Urinary bladder (tissue), 4 donors: Measurements from ENCODE around the gene TFRC. TPM values are rescaled to one million over a fixed set of nuclear protein-coding genes. Genes with fewer than 3 reads are reported as not detected.
"Not testable (repeated sequence)": the region's sequence is repeated elsewhere in the genome, so short reads cannot be mapped to it uniquely, and the experiment has no call there.

ENCODE experiments used
- DNase-seq: peaks from one replicate; pipeline ENCODE4 v3.0.0-alpha.2; 2015; ENCODE audit errors: extremely low spot score
- H3K27ac ChIP-seq: one replicate; pipeline ENCODE4 v1.5.1; 2013; ENCODE audit warnings: low read depth, mild to moderate bottlenecking, moderate library complexity
- H3K36me3 ChIP-seq: one replicate; pipeline ENCODE4 v1.6.1; 2013; ENCODE audit warnings: mild to moderate bottlenecking, moderate library complexity; ENCODE audit not compliant: insufficient read depth
- H3K4me1 ChIP-seq: one replicate; pipeline ENCODE4 v1.6.1; 2013; ENCODE audit warnings: mild to moderate bottlenecking, moderate library complexity; ENCODE audit not compliant: insufficient read depth
- H3K4me3 ChIP-seq: one replicate; pipeline ENCODE4 v1.5.1; 2013; ENCODE audit warnings: low read depth, low read length
- WGBS: extraction: QIAGEN DNeasy Blood & Tissue Kit; methylation state at CpG from one replicate; pipeline ENCODE4 v1.1.7; 2013; 5-methylcytosine and 5-hydroxymethylcytosine counted together
- polyA plus RNA-seq: library from polyadenylated mRNA; stranded (reverse); fragments of 200-250 nt; gene quantifications from one replicate; pipeline ENCODE4 v1.2.3, GENCODE V29; 2013
- total RNA-seq: library from RNA; depleted of rRNA; stranded (reverse); fragments of >200 nt; gene quantifications from one replicate; pipeline ENCODE4 v1.2.3, GENCODE V29; 2014
- donor health status: healthy with polysubstance abuse.
- donor health status: healthy.

Gene TFRC
- total and polyA plus RNA-seq, 2 donors: 23.4 to 110 TPM

GRCh38 chr3:196072313-196072712 is 9.6 kb downstream of the TFRC start:
- H3K27ac ChIP-seq: no peak overlapping the region
- H3K36me3 ChIP-seq: peaks cover 5% of the 10 kb centered on the region
- no peaks in the 10 kb centered on the region for H3K4me1 ChIP-seq
- H3K4me3 ChIP-seq: no peak overlapping the region
- WGBS: 95% methylated on average over 1 of the region's 1 CpG
- no peak for DNase-seq

GRCh38 chr3:196068812-196069211 is 13.1 kb downstream of the TFRC start:
- H3K36me3 ChIP-seq, DNase-seq, H3K27ac ChIP-seq, H3K4me3 ChIP-seq, H3K4me1 ChIP-seq: not testable (repeated sequence)
- 94% methylated on average over 4 of the region's 4 CpGs for WGBS

DNA sequence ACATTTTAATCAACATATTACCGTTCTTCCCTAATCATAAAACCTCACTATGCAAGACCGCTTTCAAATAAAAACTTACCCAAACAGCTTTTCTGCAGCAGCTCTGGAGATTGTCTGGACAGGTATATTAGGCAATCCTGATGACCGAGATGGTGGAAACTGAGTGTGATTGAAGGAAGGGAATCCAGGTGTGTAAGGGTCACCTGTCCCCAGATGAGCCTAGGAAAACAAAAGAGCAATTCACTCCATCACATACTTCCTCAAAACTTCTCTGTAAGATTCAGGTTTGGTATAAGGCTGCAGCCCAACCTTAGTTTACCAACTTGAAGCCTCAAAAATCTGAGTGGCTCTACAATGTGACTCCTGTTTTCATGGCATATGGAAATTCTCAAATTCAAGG is 14.5 kb downstream of the TFRC start:
- peaks cover 11% of the 10 kb centered on the region for H3K36me3 ChIP-seq
- no peak overlapping the region for H3K27ac ChIP-seq
- no peaks in the 10 kb centered on the region for H3K4me1 ChIP-seq
- no peak for DNase-seq
- WGBS: 91% methylated on average over 3 of the region's 3 CpGs
- H3K4me3 ChIP-seq: no peak overlapping the region

GRCh38 chr3:196063971-196064370 is 17.9 kb downstream of the TFRC start:
- no peak for DNase-seq
- no peaks in the 10 kb centered on the region for H3K4me1 ChIP-seq
- H3K4me3 ChIP-seq: no peak overlapping the region
- peaks cover 15% of the 10 kb centered on the region for H3K36me3 ChIP-seq
- H3K27ac ChIP-seq: no peak overlapping the region
- WGBS: 97% methylated on average over 1 of the region's 1 CpG

DNA sequence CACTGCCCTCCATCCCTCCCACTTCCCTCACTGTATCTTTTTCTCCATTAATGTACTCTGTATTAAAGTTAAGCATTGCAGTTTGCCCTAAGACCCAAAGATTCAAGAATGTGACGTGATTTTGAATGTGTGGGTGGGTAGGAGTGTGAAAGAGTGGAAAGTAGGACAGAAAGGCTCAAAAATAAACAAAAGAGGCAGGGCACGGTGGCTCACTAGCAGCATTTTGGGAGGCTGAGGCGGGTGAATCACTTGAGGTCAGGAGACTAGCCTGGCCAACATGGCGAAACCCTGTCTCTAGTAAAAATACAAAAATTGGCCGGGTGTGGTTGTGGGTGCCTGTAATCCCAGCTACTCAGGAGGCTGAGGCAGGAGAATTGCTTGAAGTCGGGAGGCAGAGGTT is 18.4 kb downstream of the TFRC start:
- DNase-seq: no peak
- no peak overlapping the region for H3K4me3 ChIP-seq
- no peaks in the 10 kb centered on the region for H3K4me1 ChIP-seq
- peaks cover 15% of the 10 kb centered on the region for H3K36me3 ChIP-seq
- WGBS: 88% methylated on average over 6 of the region's 6 CpGs
- H3K27ac ChIP-seq: no peak overlapping the region

DNA sequence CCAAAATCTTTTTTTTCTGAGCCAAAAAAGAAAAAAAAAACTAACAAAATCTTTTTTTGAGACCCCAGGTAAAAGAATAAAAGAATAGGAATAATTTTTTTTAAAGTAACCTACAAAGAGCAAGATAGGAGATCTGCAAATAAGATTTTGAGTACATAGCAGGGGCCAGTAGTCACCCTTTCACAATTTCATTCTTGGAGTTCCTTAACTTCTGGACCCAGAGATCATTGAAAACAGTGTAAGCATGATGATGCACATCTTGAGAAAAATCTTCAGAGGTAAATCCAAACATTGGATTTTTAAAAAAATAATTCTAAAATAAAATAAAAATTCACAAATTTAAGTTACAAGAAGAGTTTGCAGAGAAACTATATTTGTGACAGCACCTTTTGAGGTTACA is 18.8 kb downstream of the TFRC start:
- no peaks in the 10 kb centered on the region for H3K4me1 ChIP-seq
- no peak overlapping the region for H3K27ac ChIP-seq
- no peak overlapping the region for H3K4me3 ChIP-seq
- no peak for DNase-seq
- H3K36me3 ChIP-seq: peaks cover 17% of the 10 kb centered on the region

DNA sequence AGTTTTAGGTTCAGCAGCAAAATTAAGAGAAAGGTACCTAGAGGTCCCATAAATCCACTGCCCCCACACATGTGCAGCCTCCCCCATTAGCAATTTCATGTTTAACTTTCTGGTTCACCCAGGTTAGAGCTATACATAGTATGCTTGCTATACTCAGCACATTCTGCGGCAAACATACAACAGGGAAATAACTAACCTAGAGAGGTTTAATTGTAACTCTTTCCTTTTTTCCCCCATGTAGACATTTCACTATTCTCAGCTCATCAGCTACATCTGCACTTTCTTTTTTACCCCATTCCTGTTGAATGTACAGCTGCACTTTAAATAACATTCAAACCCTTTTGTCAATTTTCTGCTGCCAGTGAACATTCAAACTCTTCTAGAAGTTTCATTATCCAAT is 21.1 kb downstream of the TFRC start:
- H3K36me3 ChIP-seq: peaks cover 19% of the 10 kb centered on the region
- no peak for DNase-seq
- WGBS: 100% methylated on average over 1 of the region's 1 CpG
- no peaks in the 10 kb centered on the region for H3K4me1 ChIP-seq
- H3K27ac ChIP-seq: no peak overlapping the region
- no peak overlapping the region for H3K4me3 ChIP-seq

DNA sequence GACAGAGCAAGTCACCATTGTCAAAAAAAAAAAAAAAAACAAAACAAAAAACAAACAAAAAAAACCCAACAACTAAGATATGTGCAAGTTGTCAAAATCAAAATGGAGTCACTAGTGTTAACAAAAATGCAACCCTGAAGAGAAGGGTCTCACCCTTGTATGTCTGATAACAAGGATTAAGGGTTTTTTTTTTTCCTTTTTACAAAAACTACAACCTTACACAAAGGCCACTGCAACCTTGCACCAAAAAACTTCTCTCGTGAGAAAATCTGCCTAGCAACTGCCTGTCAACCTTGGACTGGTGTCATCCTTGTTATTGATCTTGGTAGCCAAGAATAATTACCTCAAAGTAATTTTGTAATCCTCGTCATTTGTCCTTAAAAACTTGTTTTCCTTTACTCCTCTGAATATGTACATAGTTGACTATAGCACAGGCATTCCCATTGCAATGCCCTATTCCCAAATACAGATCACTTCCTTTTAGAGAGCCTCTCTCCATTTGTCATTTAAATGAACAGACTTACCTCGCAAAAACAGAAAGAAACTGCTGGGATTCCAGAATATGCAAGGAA is 24.0 kb downstream of the TFRC start:
- H3K27ac ChIP-seq: no peak overlapping the region
- 65% methylated on average over 3 of the region's 3 CpGs for WGBS
- H3K4me1 ChIP-seq: no peaks in the 10 kb centered on the region
- no peak for DNase-seq
- H3K36me3 ChIP-seq: peaks cover 23% of the 10 kb centered on the region
- H3K4me3 ChIP-seq: no peak overlapping the region

DNA sequence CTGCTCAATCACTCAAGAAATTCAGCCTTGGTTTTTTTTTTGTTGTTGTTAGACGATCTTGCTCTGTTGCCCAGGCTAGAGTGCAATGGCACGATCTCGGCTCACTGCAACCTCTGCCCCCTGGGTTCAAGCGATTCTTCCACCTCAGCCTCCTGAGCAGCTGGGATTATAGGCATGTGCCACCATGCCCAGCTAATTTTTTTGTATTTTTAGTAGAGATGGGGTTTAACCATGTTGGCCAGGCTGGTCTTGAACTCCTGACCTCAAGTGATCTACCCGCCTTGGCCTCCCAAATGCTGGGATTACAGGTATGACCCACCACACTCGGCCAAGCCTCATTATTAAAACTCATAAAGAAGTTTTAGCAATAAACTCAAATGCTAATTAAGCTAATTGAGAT is 25.5 kb downstream of the TFRC start:
- H3K4me3 ChIP-seq, H3K27ac ChIP-seq, H3K4me1 ChIP-seq, DNase-seq: not testable (repeated sequence)
- H3K36me3 ChIP-seq: peaks cover 19% of the 10 kb centered on the region
- 96% methylated on average over 6 of the region's 6 CpGs for WGBS

DNA sequence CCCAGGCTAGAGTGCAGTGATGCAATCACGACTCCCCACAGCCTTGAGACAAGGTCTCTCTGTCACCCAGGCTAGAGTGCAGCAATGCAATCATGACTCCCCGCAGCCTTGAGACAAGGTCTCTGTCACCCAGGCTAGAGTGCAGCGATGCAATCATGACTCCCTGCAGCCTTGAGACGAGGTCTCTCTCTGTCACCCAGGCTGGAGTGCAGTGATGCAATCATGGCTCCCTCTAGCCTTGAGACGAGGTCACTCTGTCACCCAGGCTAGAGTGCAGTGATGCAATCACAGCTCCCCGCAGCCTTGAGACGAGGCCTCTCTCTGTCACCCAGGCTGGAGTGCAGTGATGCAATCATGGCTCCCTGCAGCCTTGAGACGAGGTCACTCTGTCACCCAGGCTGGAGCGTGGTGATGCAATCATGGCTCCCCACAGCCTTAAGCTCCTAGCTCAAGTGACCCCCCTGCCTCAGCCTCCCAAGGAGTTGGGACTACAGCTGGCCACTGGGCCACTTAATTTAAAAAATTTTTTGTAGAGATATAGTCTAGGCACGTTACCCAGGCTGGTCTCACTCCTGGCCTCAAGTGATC is 26.1 kb downstream of the TFRC start:
- 88% methylated on average over 10 of the region's 10 CpGs for WGBS
- H3K27ac ChIP-seq: no peak overlapping the region
- H3K4me3 ChIP-seq: no peak overlapping the region
- H3K36me3 ChIP-seq: peaks cover 20% of the 10 kb centered on the region
- no peaks in the 10 kb centered on the region for H3K4me1 ChIP-seq
- no peak for DNase-seq

DNA sequence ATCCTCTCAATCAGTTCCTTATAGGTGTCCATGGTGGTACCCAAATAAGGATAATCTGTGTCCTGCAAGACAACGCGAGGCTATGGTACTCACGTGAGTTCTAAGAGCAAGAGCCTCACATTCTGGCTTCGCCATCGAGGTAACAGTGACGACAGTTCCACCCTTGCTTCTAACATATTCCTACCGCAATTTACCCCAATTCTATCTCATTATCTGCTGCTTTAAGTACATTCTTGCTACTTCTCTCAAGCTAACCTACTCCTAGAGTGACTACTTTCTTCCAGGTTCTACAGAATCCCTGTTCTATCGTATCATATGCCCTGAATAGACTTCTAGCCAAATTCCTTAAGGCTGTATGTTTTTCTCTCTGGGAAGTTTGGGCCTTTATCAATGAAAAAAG is 26.6 kb downstream of the TFRC start:
- Histone ChIP-seq H3K4me1 (no peaks in the 10 kb centered on the region), H3K27ac (no peak overlapping the region), H3K4me3 (no peak overlapping the region), H3K36me3 (peaks cover 18% of the 10 kb centered on the region)
- 89% methylated on average over 8 of the region's 8 CpGs for WGBS
- no peak for DNase-seq

DNA sequence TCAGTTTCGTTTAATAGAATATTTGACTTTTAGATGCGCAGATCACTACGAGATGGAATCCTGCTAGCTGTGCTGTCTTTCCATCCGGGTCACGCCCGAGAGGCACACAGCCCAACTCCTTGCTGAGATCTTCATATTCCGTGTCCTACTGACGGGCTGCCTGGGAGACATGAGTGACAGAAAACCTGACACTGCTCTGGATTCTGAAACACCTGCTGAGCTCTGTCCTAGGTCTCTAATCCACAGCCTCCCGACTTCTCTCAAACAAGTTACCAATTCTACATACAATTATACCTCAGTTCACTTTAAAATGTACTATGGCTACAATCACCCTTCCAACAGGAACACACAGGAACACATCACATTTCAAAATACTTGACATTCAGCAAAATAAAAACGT is 27.2 kb downstream of the TFRC start:
- Histone ChIP-seq H3K27ac (no peak overlapping the region), H3K4me1 (no peaks in the 10 kb centered on the region), H3K36me3 (peaks cover 17% of the 10 kb centered on the region), H3K4me3 (no peak overlapping the region)
- DNase-seq: no peak
- 91% methylated on average over 10 of the region's 10 CpGs for WGBS

DNA sequence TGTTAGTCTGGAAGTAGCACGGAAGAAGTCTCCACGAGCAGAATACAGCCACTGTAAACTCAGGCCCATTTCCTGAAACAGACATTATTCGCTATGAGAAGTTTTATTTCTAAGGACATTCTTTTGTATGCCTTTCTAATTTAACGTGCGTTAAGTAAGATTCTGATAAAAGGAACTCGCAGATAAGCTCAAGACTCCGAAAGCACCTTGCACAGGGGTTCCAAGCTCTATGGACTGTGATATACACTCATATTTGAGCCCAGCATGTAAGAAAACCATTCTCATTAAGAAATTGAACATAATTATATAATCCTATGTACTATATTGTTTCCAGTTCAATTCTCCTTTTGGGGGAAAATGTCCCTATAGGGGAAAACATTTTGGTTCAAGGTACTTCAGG is 28.4 kb downstream of the TFRC start:
- DNase-seq: no peak
- Histone ChIP-seq H3K27ac (no peak overlapping the region), H3K4me1 (no peaks in the 10 kb centered on the region), H3K4me3 (no peak overlapping the region), H3K36me3 (peaks cover 16% of the 10 kb centered on the region)
- 95% methylated on average over 7 of the region's 7 CpGs for WGBS

GRCh38 chr3:196051282-196052076 is 30.4 kb downstream of the TFRC start:
- no peak overlapping the region for H3K27ac ChIP-seq
- 88% methylated on average over 6 of the region's 6 CpGs for WGBS
- peaks cover 11% of the 10 kb centered on the region for H3K36me3 ChIP-seq
- no peaks in the 10 kb centered on the region for H3K4me1 ChIP-seq
- DNase-seq: no peak
- no peak overlapping the region for H3K4me3 ChIP-seq
